Measurements from ENCODE around the gene FHOD3. TPM values are rescaled to one million over a fixed set of nuclear protein-coding genes. Genes with fewer than 3 reads are reported as not detected.
A peak's percentile ranks its signal among the peaks of the same experiment; 100 is the strongest.

The FHOD3 gene
- total RNA-seq, 1 donor from 2014 or later: 5.9 TPM

GRCh38 chr18:36411745-36412168 lies 114.2 kb downstream of the FHOD3 start:
- Mint-ChIP-seq H3K27ac (ENCODE audit: unreplicated experiment) (no peak overlapping the region), H3K4me3 (ENCODE audit: unreplicated experiment) (no peak overlapping the region), H3K36me3 (ENCODE audit: low read depth, unreplicated experiment) (peaks cover 2% of the 10 kb centered on the region), H3K4me1 (ENCODE audit: low read depth, unreplicated experiment) (no peaks in the 10 kb centered on the region), H3K9me3 (ENCODE audit: unreplicated experiment) (no peaks in the 10 kb centered on the region), H3K27me3 (ENCODE audit: low read depth, unreplicated experiment) (no peaks in the 10 kb centered on the region)
- H3K9ac ChIP-seq (ENCODE audit: low read length): no peak overlapping the region
- DNase-seq (ENCODE audit: low read depth): no peak
- no peak overlapping the region for H3K4me3 ChIP-seq (ENCODE audit: insufficient read depth, low read depth, low read length)
- H4K20me1 ChIP-seq (ENCODE audit: insufficient read depth, low read length): no peaks in the 10 kb centered on the region
- H3K4me1 ChIP-seq (ENCODE audit: insufficient read depth, low read length): no peaks in the 10 kb centered on the region
- no peak overlapping the region for H3K27ac ChIP-seq (ENCODE audit: low read depth, low read length)
- no peaks in the 10 kb centered on the region for H3K36me3 ChIP-seq (ENCODE audit: insufficient read depth, low read length)
- H2AFZ ChIP-seq (ENCODE audit: low read depth, low read length): no peak overlapping the region
- no peaks in the 10 kb centered on the region for H3K27me3 ChIP-seq (ENCODE audit: insufficient read depth, low read length)
- H3K9me3 ChIP-seq (ENCODE audit: insufficient read depth, low read depth, low read length): no peaks in the 10 kb centered on the region
- no peak for FAIRE-seq
- H3K4me2 ChIP-seq (ENCODE audit: low read length): no peak overlapping the region
- H3K79me2 ChIP-seq (ENCODE audit: insufficient read depth, low read length): no peaks in the 10 kb centered on the region
- no peak for TF ChIP-seq EZH2 (IDR thresholded peaks at IDR 0.05; ENCODE audit: insufficient read depth, low read length)
- TF ChIP-seq CTCF (IDR thresholded peaks at IDR 0.05; ENCODE audit: insufficient read depth, low read depth, low read length): peak; percentile 21

- Histone ChIP-seq H3K4me1 (ENCODE audit: insufficient read depth, low read length) (no peaks in the 10 kb centered on the region), H4K20me1 (ENCODE audit: insufficient read depth, low read length) (no peaks in the 10 kb centered on the region), H2AFZ (ENCODE audit: low read depth, low read length) (no peak overlapping the region), H3K79me2 (ENCODE audit: insufficient read depth, low read length) (no peaks in the 10 kb centered on the region), H3K9me3 (ENCODE audit: insufficient read depth, low read depth, low read length) (no peaks in the 10 kb centered on the region), H3K4me2 (ENCODE audit: low read length) (no peak overlapping the region), H3K4me3 (ENCODE audit: insufficient read depth, low read depth, low read length) (no peak overlapping the region), H3K36me3 (ENCODE audit: insufficient read depth, low read length) (no peaks in the 10 kb centered on the region), H3K27ac (ENCODE audit: low read depth, low read length) (no peak overlapping the region), H3K9ac (ENCODE audit: low read length) (no peak overlapping the region), H3K27me3 (ENCODE audit: insufficient read depth, low read length) (no peaks in the 10 kb centered on the region)
- Mint-ChIP-seq H3K4me3 (ENCODE audit: unreplicated experiment) (no peak overlapping the region), H3K9me3 (ENCODE audit: unreplicated experiment) (no peaks in the 10 kb centered on the region), H3K36me3 (ENCODE audit: low read depth, unreplicated experiment) (peaks cover 2% of the 10 kb centered on the region), H3K4me1 (ENCODE audit: low read depth, unreplicated experiment) (no peaks in the 10 kb centered on the region), H3K27ac (ENCODE audit: unreplicated experiment) (no peak overlapping the region), H3K27me3 (ENCODE audit: low read depth, unreplicated experiment) (no peaks in the 10 kb centered on the region)
- FAIRE-seq (no peak), DNase-seq (ENCODE audit: low read depth) (no peak)
- TF ChIP-seq CTCF (IDR thresholded peaks at IDR 0.05; ENCODE audit: insufficient read depth, low read depth, low read length) (peak; percentile 44), EZH2 (IDR thresholded peaks at IDR 0.05; ENCODE audit: insufficient read depth, low read length) (no peak)
These were observed 115.3 kb downstream of the FHOD3 start for GRCh38 chr18:36412778-36413177.

GRCh38 chr18:36415171-36415570 lies 117.7 kb downstream of the FHOD3 start:
- H3K36me3 ChIP-seq (ENCODE audit: insufficient read depth, low read length): no peaks in the 10 kb centered on the region
- no peak overlapping the region for H2AFZ ChIP-seq (ENCODE audit: low read depth, low read length)
- no peak overlapping the region for H3K4me3 Mint-ChIP-seq (ENCODE audit: unreplicated experiment)
- H3K27me3 Mint-ChIP-seq (ENCODE audit: low read depth, unreplicated experiment): no peaks in the 10 kb centered on the region
- H3K27ac Mint-ChIP-seq (ENCODE audit: unreplicated experiment): no peak overlapping the region
- H3K79me2 ChIP-seq (ENCODE audit: insufficient read depth, low read length): no peaks in the 10 kb centered on the region
- H3K9me3 Mint-ChIP-seq (ENCODE audit: unreplicated experiment): no peaks in the 10 kb centered on the region
- H3K9ac ChIP-seq (ENCODE audit: low read length): no peak overlapping the region
- FAIRE-seq: peak; percentile 5
- no peaks in the 10 kb centered on the region for H3K36me3 Mint-ChIP-seq (ENCODE audit: low read depth, unreplicated experiment)
- DNase-seq (ENCODE audit: low read depth): no peak
- no peaks in the 10 kb centered on the region for H4K20me1 ChIP-seq (ENCODE audit: insufficient read depth, low read length)
- peaks cover 3% of the 10 kb centered on the region for H3K4me1 Mint-ChIP-seq (ENCODE audit: low read depth, unreplicated experiment)
- TF ChIP-seq EZH2 (IDR thresholded peaks at IDR 0.05; ENCODE audit: insufficient read depth, low read length) (no peak), CTCF (IDR thresholded peaks at IDR 0.05; ENCODE audit: insufficient read depth, low read depth, low read length) (no peak)
- H3K9me3 ChIP-seq (ENCODE audit: insufficient read depth, low read depth, low read length): no peaks in the 10 kb centered on the region
- no peak overlapping the region for H3K27ac ChIP-seq (ENCODE audit: low read depth, low read length)
- no peaks in the 10 kb centered on the region for H3K27me3 ChIP-seq (ENCODE audit: insufficient read depth, low read length)
- H3K4me1 ChIP-seq (ENCODE audit: insufficient read depth, low read length): no peaks in the 10 kb centered on the region
- no peak overlapping the region for H3K4me2 ChIP-seq (ENCODE audit: low read length)
- no peak overlapping the region for H3K4me3 ChIP-seq (ENCODE audit: insufficient read depth, low read depth, low read length)
